Calu3 (cell line): ENCODE measurements around the gene HDAC7. TPM values are rescaled to one million over a fixed set of nuclear protein-coding genes. Genes with fewer than 3 reads are reported as not detected.

Experiments used
- BruUV-seq: library from RNA; stranded (reverse); fragments of 400-500 nt; replicated peaks from 2 replicates; lab custom pipeline; 2021; lab: Mats Ljungman, UMichigan
- CTCF ChIA-PET: fragments of 300-600 bp; sonication (Branson Sonifier 250); formaldehyde crosslinking; loops from one replicate; lab custom pipeline; 2022; ENCODE audit warnings: antibody characterized with exemption; lab: Charles Lee
- DNase-seq: peaks from one replicate; pipeline ENCODE4 v3.0.0; 2022
- H3K27ac Mint-ChIP-seq: one replicate; pipeline ENCODE4 v1.8.0; 2022; ENCODE audit warnings: mixed read lengths; ENCODE audit not compliant: unreplicated experiment
- H3K27me3 Mint-ChIP-seq: one replicate; pipeline ENCODE4 v1.8.0; 2022; ENCODE audit warnings: mixed read lengths; ENCODE audit not compliant: unreplicated experiment
- H3K36me3 Mint-ChIP-seq: one replicate; pipeline ENCODE4 v1.8.0; 2022; ENCODE audit warnings: mild to moderate bottlenecking, moderate library complexity, mixed read lengths; ENCODE audit not compliant: insufficient read depth, unreplicated experiment
- H3K4me1 Mint-ChIP-seq: one replicate; pipeline ENCODE4 v1.8.0; 2022; ENCODE audit warnings: mild to moderate bottlenecking, low read depth, mixed read lengths; ENCODE audit not compliant: unreplicated experiment
- H3K4me3 Mint-ChIP-seq: one replicate; pipeline ENCODE4 v1.8.0; 2022; ENCODE audit warnings: mild to moderate bottlenecking, low read depth, moderate library complexity, mixed read lengths; ENCODE audit not compliant: unreplicated experiment
- H3K9me3 Mint-ChIP-seq: one replicate; pipeline ENCODE4 v1.8.0; 2022; ENCODE audit warnings: low read depth, mixed read lengths; ENCODE audit not compliant: unreplicated experiment
- CTCF ChIP-seq: fragments of 200-600 bp; IDR thresholded peaks from one replicate; pipeline ENCODE4 v1.8.0; 2022; ENCODE audit warnings: antibody characterized with exemption; ENCODE audit not compliant: unreplicated experiment
- intact Hi-C: fragments of 100-400 bp; cut with micrococcal nuclease; formaldehyde crosslinking; loops from one replicate; pipeline ENCODE4 v1.10.0; 2022; ENCODE audit not compliant: unreplicated experiment
- total RNA-seq: library from RNA; stranded (reverse); gene quantifications from 2 replicates; pipeline ENCODE4 v1.2.3, GENCODE V29; 2022

The HDAC7 gene
- total RNA-seq, 1 experiment from 2014 or later = 41.8 TPM

- Mint-ChIP-seq H3K36me3 (no peaks in the 10 kb centered on the region), H3K9me3 (no peaks in the 10 kb centered on the region), H3K4me3 (no peak overlapping the region), H3K27me3 (no peaks in the 10 kb centered on the region), H3K27ac (no peak overlapping the region), H3K4me1 (no peaks in the 10 kb centered on the region)
- no TSS peak for BruUV-seq
- no peak for DNase-seq
- CTCF ChIA-PET = no interaction called here
- TF ChIP-seq CTCF = no peak
- intact Hi-C loops = no loop called here
Measured at GRCh38 chr12:47864646-47865235, 45.0 kb upstream of the HDAC7 start.

DNA sequence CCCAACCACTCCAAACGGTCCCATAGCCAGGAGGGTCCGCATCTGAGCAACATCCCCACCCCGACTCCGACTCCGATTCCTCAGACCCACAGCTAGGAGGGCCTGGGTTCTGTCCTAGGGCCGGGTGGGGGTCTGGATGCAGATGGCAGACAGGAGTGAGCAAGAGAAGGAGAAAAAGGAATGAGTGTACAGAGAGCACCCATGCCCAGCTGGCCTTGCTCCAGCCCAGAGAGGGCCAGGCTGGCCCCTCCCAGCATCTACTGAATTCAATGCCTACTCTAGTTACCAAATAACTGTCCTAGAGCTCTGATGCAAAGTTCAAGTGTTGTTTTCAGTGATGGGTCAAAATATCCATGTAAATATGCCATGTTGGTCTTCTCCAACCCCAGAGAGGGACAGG lies 44.3 kb upstream of the HDAC7 start:
- Mint-ChIP-seq H3K27me3 (no peaks in the 10 kb centered on the region), H3K4me3 (no peak overlapping the region), H3K4me1 (no peaks in the 10 kb centered on the region), H3K9me3 (no peaks in the 10 kb centered on the region), H3K27ac (no peak overlapping the region), H3K36me3 (no peaks in the 10 kb centered on the region)
- no peak for TF ChIP-seq CTCF
- no TSS peak for BruUV-seq
- DNase-seq = no peak
- CTCF ChIA-PET = interaction anchor here (0.6 kb wide), 1 partner anchor 179 kb away, joined by 4 read pairs; no protein-coding TSS in a partner anchor
- intact Hi-C loops = no loop called here

GRCh38 chr12:47863467-47863866 lies 43.8 kb upstream of the HDAC7 start:
- DNase-seq = no peak
- TF ChIP-seq CTCF = no peak
- no peaks in the 10 kb centered on the region for H3K27me3 Mint-ChIP-seq
- no peak overlapping the region for H3K4me3 Mint-ChIP-seq
- peaks cover 4% of the 10 kb centered on the region for H3K4me1 Mint-ChIP-seq
- BruUV-seq = no TSS peak
- CTCF ChIA-PET = interaction anchor here (0.6 kb wide), 1 partner anchor 178 kb away, joined by 4 read pairs; no protein-coding TSS in a partner anchor
- H3K36me3 Mint-ChIP-seq = no peaks in the 10 kb centered on the region
- intact Hi-C loops = no loop called here
- no peak overlapping the region for H3K27ac Mint-ChIP-seq
- H3K9me3 Mint-ChIP-seq = no peaks in the 10 kb centered on the region

- no peaks in the 10 kb centered on the region for H3K36me3 Mint-ChIP-seq
- CTCF ChIA-PET = interaction anchor here (0.5 kb wide), 1 partner anchor 122 kb away, joined by 3 read pairs; no protein-coding TSS in a partner anchor
- H3K27me3 Mint-ChIP-seq = no peaks in the 10 kb centered on the region
- DNase-seq = no peak
- peaks cover 7% of the 10 kb centered on the region for H3K4me1 Mint-ChIP-seq
- no peak overlapping the region for H3K4me3 Mint-ChIP-seq
- intact Hi-C loops = no loop called here
- H3K9me3 Mint-ChIP-seq = no peaks in the 10 kb centered on the region
- no TSS peak for BruUV-seq
- no peak for TF ChIP-seq CTCF
- no peak overlapping the region for H3K27ac Mint-ChIP-seq
Measured at GRCh38 chr12:47862881-47863280, 43.2 kb upstream of the HDAC7 start.
